NCI-H2227 treated with DMSO at 0.1 percent for 48 hours (cell line): ENCODE results near the gene LIG4.
"Not testable (repeated sequence)": the region's sequence is repeated elsewhere in the genome, so short reads cannot be mapped to it uniquely, and the experiment has no call there.

Experiments
- DNase-seq: peaks from one replicate; lab custom pipeline; 2025; lab: John Stamatoyannopoulos, UW

Gene LIG4

DNA sequence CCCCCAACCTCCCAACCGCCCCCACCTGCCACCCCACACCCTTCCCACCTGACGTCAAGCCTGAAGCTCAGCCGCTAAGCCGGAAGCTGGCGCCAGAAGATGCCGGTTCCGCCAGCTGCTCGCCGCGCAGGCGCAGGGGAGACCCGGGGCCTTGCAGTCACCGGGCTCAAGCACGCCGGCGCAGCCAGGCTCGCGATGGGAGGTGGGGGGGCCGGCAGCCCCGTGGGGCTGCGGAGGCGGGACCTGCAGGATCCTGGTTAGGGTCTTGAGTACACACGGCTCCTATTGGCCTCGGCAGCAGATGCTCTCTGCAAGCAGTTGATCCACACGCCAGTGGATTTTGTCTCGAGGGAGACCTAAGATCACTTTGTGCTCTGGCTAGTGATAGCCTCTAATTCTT is at the start of gene LIG4:
Gene LIG4, minus strand, starts transcription at position 101 of the 400 bp plus-strand sequence. CDS start 4,268 bp downstream, outside the sequence.
- DNase-seq, result peak; percentile 78

GRCh38 chr13:108263621-108264355 is 48.5 kb upstream of the LIG4 start:
- DNase-seq, result no peak

GRCh38 chr13:108257248-108257647 is 41.9 kb upstream of the LIG4 start:
- DNase-seq, result no peak

- DNase-seq, result no peak
These were observed 33.8 kb upstream of the LIG4 start for GRCh38 chr13:108249150-108249549.

GRCh38 chr13:108230377-108230776 is 15.0 kb upstream of the LIG4 start:
- DNase-seq, result no peak

DNA sequence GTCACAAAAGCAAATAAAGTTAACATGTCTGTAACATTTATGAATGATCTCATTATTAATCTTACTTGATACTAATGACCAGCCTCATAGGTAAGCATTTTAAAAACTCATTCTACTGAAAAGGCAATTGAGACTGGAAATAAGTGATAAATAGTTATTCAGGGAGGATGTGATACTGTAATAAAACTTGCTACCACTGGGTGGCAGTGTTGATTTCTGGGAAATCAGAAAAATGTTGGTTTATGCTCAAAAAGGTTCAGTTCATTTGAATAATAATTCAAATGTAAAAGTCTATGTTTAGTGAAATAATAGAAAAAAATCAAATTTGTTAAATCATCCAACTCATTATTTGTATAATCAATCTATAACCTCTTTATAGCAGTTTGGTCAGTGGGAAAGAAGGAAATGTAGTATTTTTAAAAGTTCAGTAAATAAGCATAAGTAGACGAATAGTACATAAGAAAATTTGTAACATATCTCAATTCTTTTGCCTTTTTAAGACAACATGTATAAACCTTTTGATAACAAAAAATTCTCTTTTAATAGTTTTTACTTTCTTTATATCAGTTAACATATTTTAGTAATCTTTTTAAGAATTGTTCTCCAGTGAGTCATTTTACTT is 12.4 kb upstream of the LIG4 start:
- DNase-seq, result peak; percentile 14

GRCh38 chr13:108226184-108226583 is 10.8 kb upstream of the LIG4 start:
- DNase-seq, result peak; percentile 28

DNA sequence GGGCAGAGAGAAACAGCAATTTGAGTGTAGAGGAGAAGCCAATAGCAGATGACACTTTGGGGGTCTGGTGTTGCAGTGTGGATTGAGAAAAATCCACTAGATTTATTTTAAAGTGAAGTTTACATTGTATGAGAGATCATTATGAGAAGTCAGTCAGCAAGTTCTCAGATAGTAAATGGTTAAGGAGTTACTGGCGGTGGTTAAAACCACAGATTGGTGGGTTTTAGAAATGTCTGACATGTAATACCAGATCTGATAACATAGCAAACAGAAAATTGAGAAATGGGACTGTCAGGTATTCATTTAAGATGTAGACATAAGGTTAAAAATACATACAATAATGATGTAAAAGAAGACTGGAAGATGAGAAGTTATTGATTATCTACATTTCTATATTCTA is 10.1 kb upstream of the LIG4 start:
- DNase-seq, result no peak

DNA sequence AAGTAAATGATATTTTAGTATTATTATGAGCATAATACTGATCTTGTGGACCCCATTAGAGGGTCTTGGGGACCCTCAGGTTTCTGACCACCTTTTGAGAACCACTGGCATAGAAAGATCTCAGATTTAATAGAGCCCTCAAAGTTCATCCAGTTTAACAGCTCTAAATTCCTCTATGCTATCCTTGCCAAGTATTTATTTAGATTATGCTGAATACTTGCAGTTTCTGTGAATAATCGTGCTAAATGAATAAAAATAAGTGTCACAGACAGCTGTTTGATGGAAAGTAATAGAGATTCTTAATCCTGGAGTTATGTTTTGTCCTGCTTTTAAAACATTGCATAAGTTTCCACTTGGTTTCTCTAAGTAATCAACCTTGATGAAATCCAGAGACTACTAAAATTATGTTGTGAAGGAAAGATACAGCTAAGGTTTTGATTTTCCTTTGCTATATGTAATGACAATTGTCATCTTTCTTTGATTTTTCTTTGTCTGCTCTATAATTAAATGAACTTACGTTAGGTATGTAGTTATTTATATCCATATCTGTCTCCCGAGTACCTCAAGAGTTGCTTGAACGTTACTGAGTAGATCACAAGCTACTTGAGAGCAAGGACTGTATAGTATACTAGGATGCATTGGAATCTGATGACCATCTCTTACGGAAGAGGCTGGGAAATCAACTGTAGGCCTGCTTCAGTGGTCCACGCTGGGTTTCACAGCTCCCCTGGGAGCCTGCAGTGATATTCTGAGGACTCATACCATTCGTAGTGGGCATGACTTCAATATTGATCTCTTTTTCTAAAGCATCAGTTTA is 8.6 kb upstream of the LIG4 start:
- no peak for DNase-seq

- DNase-seq, result no peak
These were observed 4.7 kb upstream of the LIG4 start for GRCh38 chr13:108220041-108220440.

DNA sequence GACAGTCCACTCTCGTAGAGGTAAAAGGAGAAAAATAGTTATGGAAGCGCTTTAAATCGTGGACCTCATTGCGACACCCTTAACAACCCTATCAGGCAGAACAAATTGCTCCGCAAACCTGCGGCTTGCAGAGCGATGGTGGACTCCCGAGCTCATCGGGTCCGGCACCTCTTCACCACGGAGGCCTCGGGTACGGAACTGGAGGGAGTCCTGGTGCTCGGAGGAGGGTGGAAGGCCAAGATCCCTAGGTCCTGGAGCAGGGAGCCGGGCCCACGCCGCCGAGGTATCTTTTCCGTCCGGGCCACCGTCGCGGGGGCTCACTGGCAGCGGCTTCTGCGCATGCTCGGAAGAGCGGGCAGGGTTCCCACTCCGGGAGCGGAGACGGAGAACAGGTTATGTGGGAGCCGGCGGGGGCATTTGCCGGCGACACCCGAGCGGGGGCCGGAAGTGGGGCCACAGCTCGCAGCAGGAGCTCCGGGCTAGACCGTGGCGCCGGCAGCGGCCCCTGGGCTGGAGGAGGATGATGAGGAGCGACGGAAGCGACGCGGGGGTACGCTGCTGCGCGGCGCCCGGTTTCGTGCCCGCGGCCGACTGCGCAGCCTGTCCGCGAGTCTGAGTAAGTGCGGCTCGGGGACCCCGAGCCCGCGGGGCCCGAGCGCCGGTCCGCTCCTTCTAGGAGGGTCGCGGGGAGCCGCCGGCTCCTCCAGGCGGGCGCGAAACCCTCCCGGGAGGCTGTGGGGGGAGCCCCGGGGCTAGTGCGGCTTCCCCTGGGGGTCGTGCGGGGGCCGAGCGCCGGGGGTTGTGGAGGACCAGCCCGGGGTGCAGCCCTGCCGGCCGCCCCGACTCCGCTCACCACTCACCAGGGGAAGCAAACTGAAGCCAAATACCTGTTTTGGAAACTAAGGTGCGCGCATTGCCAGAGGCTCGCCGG is 3.0 kb upstream of the LIG4 start, which contains the start of gene ABHD13:
Gene ABHD13, plus strand, starts transcription at position 349 of the 931 bp plus-strand sequence. CDS start 10,827 bp downstream, outside the sequence.
- peak; percentile 83 for DNase-seq

- not testable (repeated sequence) for DNase-seq
These were observed 2.1 kb upstream of the LIG4 start for GRCh38 chr13:108217307-108218043.

- peak; percentile 3 for DNase-seq
These were observed 680 bp downstream of the LIG4 start for GRCh38 chr13:108214441-108215271.

- no peak for DNase-seq
These were observed 1.4 kb downstream of the LIG4 start for GRCh38 chr13:108213946-108214345.

GRCh38 chr13:108212886-108213285 is 2.5 kb downstream of the LIG4 start:
- no peak for DNase-seq

GRCh38 chr13:108210551-108210950 is 4.8 kb downstream of the LIG4 start:
- DNase-seq, result no peak

GRCh38 chr13:108200781-108201398 is 14.4 kb downstream of the LIG4 start:
- DNase-seq, result no peak

DNA sequence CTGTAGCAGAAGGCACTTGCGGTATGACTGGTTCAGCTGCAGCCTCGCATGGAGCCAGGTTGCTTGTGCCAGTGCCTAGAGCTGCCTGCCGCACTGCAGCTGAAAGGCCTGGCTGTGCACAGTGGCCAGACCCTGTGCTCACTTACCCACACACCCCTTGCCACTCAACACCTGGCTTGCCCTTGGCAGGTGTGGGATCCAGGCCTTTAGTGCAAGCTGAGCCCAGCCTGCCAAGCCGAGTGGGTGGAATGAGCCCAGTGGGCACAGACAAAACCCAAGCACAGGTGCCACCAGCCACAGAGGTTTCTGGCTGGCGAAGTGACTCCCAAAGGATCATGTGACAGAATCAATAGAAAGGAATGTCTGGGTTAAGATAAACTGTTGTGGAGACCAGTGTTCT is 19.5 kb downstream of the LIG4 start:
- no peak for DNase-seq

DNA sequence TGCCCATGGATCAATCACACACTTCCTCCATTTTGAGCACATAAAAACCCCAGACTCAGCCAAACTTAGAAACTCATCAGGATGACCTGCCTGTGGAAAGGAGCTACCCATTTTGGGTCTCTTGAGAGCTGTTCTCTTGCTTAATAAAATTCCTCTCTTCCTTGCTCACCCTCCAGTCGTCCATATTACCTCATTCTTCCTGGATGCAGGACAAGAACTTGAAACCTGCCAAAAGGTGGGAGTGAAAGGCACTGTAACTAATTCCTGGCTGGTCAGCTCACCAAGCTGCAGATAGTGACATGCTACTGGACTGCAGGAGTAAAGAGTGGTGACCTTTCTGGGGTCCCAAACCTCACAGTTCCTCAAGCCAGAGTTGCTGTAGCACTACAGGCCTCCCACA is 20.2 kb downstream of the LIG4 start:
- DNase-seq, result no peak
